Measurements from ENCODE around the gene ATE1. TPM values are rescaled to one million over a fixed set of nuclear protein-coding genes. Genes with fewer than 3 reads are reported as not detected.
"Not testable (repeated sequence)": the region's sequence is repeated elsewhere in the genome, so short reads cannot be mapped to it uniquely, and the experiment has no call there.

ATE1 gene
- total and polyA plus RNA-seq, 9 donors = 8.9 to 36.6 (median 31.2) TPM

DNA sequence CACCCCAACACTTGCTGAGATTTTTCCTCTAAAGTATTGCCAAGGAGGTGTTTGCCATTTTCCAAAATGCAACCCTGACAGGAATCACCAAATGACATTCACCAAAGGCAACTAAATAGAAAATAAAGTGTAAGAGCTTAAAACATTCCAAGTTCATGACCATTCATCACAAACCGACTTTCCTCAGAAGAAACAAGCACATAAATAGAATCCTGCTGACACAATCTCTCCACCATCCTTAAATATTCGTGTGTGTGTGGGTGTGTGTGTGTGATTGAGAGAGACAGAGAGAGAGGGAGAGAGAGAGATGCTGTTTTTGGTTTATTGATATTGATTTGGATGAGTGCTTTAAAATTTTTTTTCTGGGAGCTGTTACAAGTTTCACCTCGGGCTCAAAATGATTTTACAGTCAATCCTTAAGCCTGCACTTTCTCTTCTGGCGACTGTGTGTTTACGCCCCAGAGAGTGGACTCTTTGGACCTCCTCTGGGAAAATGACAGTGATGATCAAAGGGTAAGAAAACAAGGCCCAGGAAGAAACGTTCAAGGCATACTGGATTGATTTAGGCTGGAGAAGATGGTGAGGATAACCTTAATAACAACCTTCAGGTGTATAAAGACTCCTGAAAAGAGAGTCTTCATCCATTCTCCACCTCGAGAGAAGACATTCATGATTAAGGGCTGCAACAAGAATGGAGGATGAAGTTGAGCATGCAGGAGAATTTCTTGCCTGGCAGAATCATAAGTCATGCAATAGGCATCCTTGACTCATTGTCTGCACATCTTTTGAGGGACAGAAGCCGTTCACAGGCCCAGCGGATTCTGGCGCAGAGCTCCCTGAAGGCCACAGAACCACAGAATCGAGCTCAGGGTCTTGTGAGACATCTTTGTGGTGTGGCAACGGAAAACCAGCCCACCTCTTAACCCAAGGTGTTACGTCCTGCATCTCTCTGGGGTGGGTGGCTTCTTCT is 225.2 kb downstream of the ATE1 start:
- Histone ChIP-seq H3K36me3 (no peaks in the 10 kb centered on the region), H3K27me3 (no peaks in the 10 kb centered on the region), H3K4me3 (no peak overlapping the region), H3K4me1 (ENCODE audit: insufficient read depth) (no peaks in the 10 kb centered on the region), H3K9me3 (no peaks in the 10 kb centered on the region), H3K27ac (no peak overlapping the region)
- WGBS, 3 donors = 52 to 56% (median 56%) methylated on average over 13 of the region's 13 CpGs
- intact Hi-C loops (cut with DNase I) = no loop called here
- DNase-seq = no peak
- TF ChIP-seq, protein P1, sequence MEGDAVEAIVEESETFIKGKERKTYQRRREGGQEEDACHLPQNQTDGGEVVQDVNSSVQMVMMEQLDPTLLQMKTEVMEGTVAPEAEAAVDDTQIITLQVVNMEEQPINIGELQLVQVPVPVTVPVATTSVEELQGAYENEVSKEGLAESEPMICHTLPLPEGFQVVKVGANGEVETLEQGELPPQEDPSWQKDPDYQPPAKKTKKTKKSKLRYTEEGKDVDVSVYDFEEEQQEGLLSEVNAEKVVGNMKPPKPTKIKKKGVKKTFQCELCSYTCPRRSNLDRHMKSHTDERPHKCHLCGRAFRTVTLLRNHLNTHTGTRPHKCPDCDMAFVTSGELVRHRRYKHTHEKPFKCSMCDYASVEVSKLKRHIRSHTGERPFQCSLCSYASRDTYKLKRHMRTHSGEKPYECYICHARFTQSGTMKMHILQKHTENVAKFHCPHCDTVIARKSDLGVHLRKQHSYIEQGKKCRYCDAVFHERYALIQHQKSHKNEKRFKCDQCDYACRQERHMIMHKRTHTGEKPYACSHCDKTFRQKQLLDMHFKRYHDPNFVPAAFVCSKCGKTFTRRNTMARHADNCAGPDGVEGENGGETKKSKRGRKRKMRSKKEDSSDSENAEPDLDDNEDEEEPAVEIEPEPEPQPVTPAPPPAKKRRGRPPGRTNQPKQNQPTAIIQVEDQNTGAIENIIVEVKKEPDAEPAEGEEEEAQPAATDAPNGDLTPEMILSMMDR (IDR thresholded peaks at IDR 0.05) = no peak
- TF ChIP-seq EP300 (IDR thresholded peaks at IDR 0.05) (no peak), POLR2A (IDR thresholded peaks at IDR 0.05) (no peak)

DNA sequence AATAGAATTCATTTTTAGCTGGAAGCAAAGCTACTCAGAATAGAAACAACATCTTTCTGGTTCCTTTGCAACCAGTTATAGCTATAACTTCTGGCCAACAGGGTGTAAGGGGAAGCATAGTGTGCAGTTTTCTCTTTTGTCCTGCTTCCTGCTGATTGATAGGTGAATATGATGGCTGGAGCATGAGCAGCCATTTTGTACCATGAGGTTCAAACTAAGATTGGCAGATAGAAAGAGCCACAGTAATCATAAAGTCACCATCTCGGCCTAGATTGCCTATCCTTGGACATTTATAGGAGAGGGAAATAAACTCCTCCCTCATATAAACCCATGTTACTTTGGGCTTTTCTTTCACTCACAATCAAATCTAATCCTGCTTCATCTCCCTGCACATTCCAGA is 227.4 kb downstream of the ATE1 start:
- no peaks in the 10 kb centered on the region for H3K36me3 ChIP-seq
- no peak overlapping the region for H3K27ac ChIP-seq
- no peaks in the 10 kb centered on the region for H3K9me3 ChIP-seq
- intact Hi-C loops (cut with DNase I) = no loop called here
- 91 to 95% (median 94%) methylated on average over 1 of the region's 1 CpG for WGBS, 3 donors
- no peak overlapping the region for H3K4me3 ChIP-seq
- H3K27me3 ChIP-seq = no peaks in the 10 kb centered on the region
- DNase-seq = no peak
- no peaks in the 10 kb centered on the region for H3K4me1 ChIP-seq (ENCODE audit: insufficient read depth)
- TF ChIP-seq, protein P1 (IDR thresholded peaks at IDR 0.05) = no peak
- TF ChIP-seq EP300 (IDR thresholded peaks at IDR 0.05) = no peak
- no peak for TF ChIP-seq POLR2A (IDR thresholded peaks at IDR 0.05)

DNA sequence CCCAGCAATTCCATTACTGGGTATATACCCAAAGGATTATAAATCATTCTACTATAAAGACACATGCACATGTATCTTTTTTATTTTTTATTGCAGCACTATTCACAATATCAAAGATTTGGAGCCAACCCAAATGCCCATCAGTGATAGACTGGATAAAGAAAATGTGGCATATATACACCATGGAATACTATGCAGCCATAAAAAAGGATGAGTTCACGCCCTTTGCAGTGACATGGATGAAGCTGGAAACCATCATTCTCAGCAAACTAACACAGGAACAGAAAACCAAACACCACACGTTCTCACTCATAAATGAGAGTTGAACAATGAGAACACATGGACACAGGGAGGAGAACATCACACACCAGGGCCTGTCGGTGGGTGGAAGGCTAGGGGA is 228.1 kb downstream of the ATE1 start:
- H3K4me1 ChIP-seq (ENCODE audit: insufficient read depth); intact Hi-C loops (cut with DNase I); H3K4me3 ChIP-seq; H3K9me3 ChIP-seq; H3K27ac ChIP-seq; DNase-seq; H3K36me3 ChIP-seq; H3K27me3 ChIP-seq: not testable (repeated sequence)
- 88 to 93% (median 92%) methylated on average over 3 of the region's 3 CpGs for WGBS, 3 donors

DNA sequence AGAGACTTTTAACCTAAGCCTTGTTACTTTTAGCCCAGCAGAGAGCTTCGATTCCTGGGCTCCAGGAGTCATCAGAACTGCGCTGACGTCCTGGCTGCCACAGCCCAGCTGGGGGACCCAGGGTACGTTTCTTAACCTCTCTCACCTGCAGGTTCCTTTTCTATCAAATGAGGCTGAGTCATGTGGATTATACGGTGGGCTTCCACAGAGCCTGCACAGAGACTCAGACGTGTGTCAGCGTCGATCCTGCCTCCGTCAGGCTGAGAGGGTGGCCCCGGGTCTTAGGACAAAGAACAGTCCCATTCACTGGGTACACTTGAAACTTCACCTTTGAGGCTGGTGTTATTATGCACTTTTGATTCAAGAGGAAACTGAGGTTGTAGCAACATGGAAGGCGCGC is 228.9 kb downstream of the ATE1 start:
- TF ChIP-seq, protein P1 (IDR thresholded peaks at IDR 0.05) = no peak
- TF ChIP-seq POLR2A (IDR thresholded peaks at IDR 0.05) = no peak
- no peak for TF ChIP-seq EP300 (IDR thresholded peaks at IDR 0.05)
- no peak for DNase-seq
- WGBS, 3 donors = 84 to 90% (median 88%) methylated on average over 12 of the region's 12 CpGs
- no peak overlapping the region for H3K4me3 ChIP-seq
- H3K9me3 ChIP-seq = no peaks in the 10 kb centered on the region
- H3K27me3 ChIP-seq = no peaks in the 10 kb centered on the region
- H3K4me1 ChIP-seq (ENCODE audit: insufficient read depth) = no peaks in the 10 kb centered on the region
- intact Hi-C loops (cut with DNase I) = no loop called here
- no peak overlapping the region for H3K27ac ChIP-seq
- no peaks in the 10 kb centered on the region for H3K36me3 ChIP-seq

DNA sequence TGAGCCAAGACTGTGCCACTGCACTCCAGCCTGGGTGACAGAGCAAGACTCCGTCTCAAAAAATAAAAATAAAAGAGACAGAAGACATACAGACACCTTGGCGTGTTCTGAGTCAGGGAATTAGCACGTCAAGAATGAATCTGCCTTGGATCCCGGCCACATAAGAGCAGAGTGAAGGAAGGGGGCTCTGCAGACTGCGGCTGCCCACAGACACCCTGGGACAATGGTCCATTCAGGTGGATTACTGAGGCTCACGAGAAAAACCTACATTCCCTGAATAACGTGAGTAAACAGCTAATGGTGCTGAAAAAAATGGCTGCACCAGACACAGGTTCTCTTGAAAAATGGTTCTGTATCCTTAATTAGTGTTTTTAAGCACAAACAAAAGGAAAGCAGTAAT is 229.5 kb downstream of the ATE1 start:
- 71 to 77% (median 74%) methylated on average over 7 of the region's 7 CpGs for WGBS, 3 donors
- H3K4me1 ChIP-seq (ENCODE audit: insufficient read depth) = no peaks in the 10 kb centered on the region

More for the DNA sequence above, 229.5 kb downstream of the ATE1 start:
- TF ChIP-seq POLR2A (IDR thresholded peaks at IDR 0.05) (no peak), EP300 (IDR thresholded peaks at IDR 0.05) (no peak)
- TF ChIP-seq, protein P1 (IDR thresholded peaks at IDR 0.05) = no peak
- H3K27me3 ChIP-seq = no peaks in the 10 kb centered on the region
- no peak for DNase-seq
- no peaks in the 10 kb centered on the region for H3K9me3 ChIP-seq
- no peak overlapping the region for H3K4me3 ChIP-seq
- H3K36me3 ChIP-seq = no peaks in the 10 kb centered on the region
- H3K27ac ChIP-seq = no peak overlapping the region
- intact Hi-C loops (cut with DNase I) = no loop called here
